ENCODE data around the gene ENPP1.
A peak's percentile ranks its signal among the peaks of the same experiment; 100 is the strongest.
"Not testable (repeated sequence)": the region's sequence is repeated elsewhere in the genome, so short reads cannot be mapped to it uniquely, and the experiment has no call there.

Gene ENPP1

GRCh38 chr6:131883016-131883415, 75.2 kb downstream of the ENPP1 start:
- no peak for FAIRE-seq

GRCh38 chr6:131885237-131885636, 77.4 kb downstream of the ENPP1 start:
- FAIRE-seq: no peak

- no peak for FAIRE-seq
These were observed 78.7 kb downstream of the ENPP1 start for GRCh38 chr6:131886517-131886916.

- no peak for FAIRE-seq
These were observed 82.3 kb downstream of the ENPP1 start for GRCh38 chr6:131890091-131890490.

- FAIRE-seq: no peak
These were observed 85.4 kb downstream of the ENPP1 start for GRCh38 chr6:131893198-131893597.

GRCh38 chr6:131894493-131895424, 86.9 kb downstream of the ENPP1 start:
- no peak for FAIRE-seq

- FAIRE-seq: no peak
These were observed 89.2 kb downstream of the ENPP1 start for GRCh38 chr6:131897050-131897435.

- no peak for FAIRE-seq
These were observed 89.8 kb downstream of the ENPP1 start for GRCh38 chr6:131897621-131898020.

- no peak for FAIRE-seq
These were observed 90.9 kb downstream of the ENPP1 start for GRCh38 chr6:131898718-131899117.

- no peak for FAIRE-seq
These were observed 92.4 kb downstream of the ENPP1 start for GRCh38 chr6:131900231-131900630.

GRCh38 chr6:131901326-131901873, 93.6 kb downstream of the ENPP1 start:
- FAIRE-seq: not testable (repeated sequence)

GRCh38 chr6:131903734-131904133, 95.9 kb downstream of the ENPP1 start:
- not testable (repeated sequence) for FAIRE-seq

GRCh38 chr6:131908787-131909186, 101.0 kb downstream of the ENPP1 start:
- FAIRE-seq: not testable (repeated sequence)

GRCh38 chr6:131909408-131910218, 101.8 kb downstream of the ENPP1 start:
- no peak for FAIRE-seq

GRCh38 chr6:131910219-131910589, 102.4 kb downstream of the ENPP1 start:
- peak; percentile 73 for FAIRE-seq

GRCh38 chr6:131910956-131911355, 103.1 kb downstream of the ENPP1 start:
- no peak for FAIRE-seq

- FAIRE-seq: no peak
These were observed 104.1 kb downstream of the ENPP1 start for GRCh38 chr6:131911951-131912350.

GRCh38 chr6:131914234-131914633, 106.4 kb downstream of the ENPP1 start:
- FAIRE-seq: no peak

GRCh38 chr6:131914967-131915751, 107.3 kb downstream of the ENPP1 start:
- FAIRE-seq: peak; percentile 74

GRCh38 chr6:131916091-131916796, 108.4 kb downstream of the ENPP1 start:
- not testable (repeated sequence) for FAIRE-seq

GRCh38 chr6:131916847-131917246, 109.0 kb downstream of the ENPP1 start:
- no peak for FAIRE-seq

- no peak for FAIRE-seq
These were observed 109.5 kb downstream of the ENPP1 start for GRCh38 chr6:131917318-131917717.

All from endometrium (tissue), 2 donors.